Nephron progenitor cell (in vitro differentiated cells): Measurements from ENCODE around the gene F2RL3.

Experiments
- DNase-seq: peaks from one replicate; pipeline ENCODE4 v3.0.0; 2021
- H3K27ac Mint-ChIP-seq: 2 replicates; pipeline ENCODE4 v1.8.0; 2021; ENCODE audit warnings: mild to moderate bottlenecking, moderate library complexity, mixed read lengths
- H3K27me3 Mint-ChIP-seq: 2 replicates; pipeline ENCODE4 v1.8.0; 2021; ENCODE audit warnings: mild to moderate bottlenecking, low read depth, mixed read lengths; ENCODE audit not compliant: poor library complexity
- H3K36me3 Mint-ChIP-seq: 2 replicates; pipeline ENCODE4 v1.8.0; 2021; ENCODE audit warnings: low read depth, mixed read lengths
- H3K4me1 Mint-ChIP-seq: 2 replicates; pipeline ENCODE4 v1.8.0; 2021; ENCODE audit warnings: mixed read lengths
- H3K4me3 Mint-ChIP-seq: 2 replicates; pipeline ENCODE4 v1.8.0; 2021; ENCODE audit warnings: mild to moderate bottlenecking, moderate library complexity, mixed read lengths
- H3K9me3 Mint-ChIP-seq: 2 replicates; pipeline ENCODE4 v1.8.0; 2021; ENCODE audit warnings: mild to moderate bottlenecking, moderate library complexity, mixed read lengths
- TF ChIP-seq, protein P1 (sequence below): fragments of 200-600 bp; sonication (generic); IDR thresholded peaks from 2 replicates; pipeline ENCODE4 v1.5.0; 2021; ENCODE audit warnings: antibody characterized with exemption

Gene F2RL3

DNA sequence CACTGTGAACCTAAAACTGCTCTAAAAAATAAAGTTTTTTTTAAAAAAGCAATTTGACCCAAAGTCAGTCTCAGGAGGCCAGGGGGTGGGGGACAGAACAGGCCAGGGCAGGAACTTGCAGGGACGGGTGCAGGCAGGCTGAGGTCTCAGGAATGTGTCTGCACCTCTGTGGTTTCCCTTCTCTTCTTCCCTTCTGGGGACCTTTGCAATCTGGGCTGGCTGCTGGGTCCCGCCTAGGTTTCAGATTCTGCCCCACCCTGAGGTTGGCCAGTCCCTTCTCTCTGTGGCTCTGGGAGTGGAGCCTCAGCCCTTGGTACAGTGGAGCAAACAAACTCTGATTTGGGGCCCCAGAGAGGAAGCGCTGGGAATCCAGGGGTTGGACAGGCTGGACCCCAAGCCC lies 5.3 kb upstream of the F2RL3 start:
- TF ChIP-seq, protein P1, sequence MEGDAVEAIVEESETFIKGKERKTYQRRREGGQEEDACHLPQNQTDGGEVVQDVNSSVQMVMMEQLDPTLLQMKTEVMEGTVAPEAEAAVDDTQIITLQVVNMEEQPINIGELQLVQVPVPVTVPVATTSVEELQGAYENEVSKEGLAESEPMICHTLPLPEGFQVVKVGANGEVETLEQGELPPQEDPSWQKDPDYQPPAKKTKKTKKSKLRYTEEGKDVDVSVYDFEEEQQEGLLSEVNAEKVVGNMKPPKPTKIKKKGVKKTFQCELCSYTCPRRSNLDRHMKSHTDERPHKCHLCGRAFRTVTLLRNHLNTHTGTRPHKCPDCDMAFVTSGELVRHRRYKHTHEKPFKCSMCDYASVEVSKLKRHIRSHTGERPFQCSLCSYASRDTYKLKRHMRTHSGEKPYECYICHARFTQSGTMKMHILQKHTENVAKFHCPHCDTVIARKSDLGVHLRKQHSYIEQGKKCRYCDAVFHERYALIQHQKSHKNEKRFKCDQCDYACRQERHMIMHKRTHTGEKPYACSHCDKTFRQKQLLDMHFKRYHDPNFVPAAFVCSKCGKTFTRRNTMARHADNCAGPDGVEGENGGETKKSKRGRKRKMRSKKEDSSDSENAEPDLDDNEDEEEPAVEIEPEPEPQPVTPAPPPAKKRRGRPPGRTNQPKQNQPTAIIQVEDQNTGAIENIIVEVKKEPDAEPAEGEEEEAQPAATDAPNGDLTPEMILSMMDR: no peak
- Mint-ChIP-seq H3K4me1 (peaks cover 8% of the 10 kb centered on the region), H3K27me3 (peaks cover 3% of the 10 kb centered on the region), H3K4me3 (no peak overlapping the region), H3K9me3 (peaks cover 25% of the 10 kb centered on the region), H3K27ac (no peak overlapping the region), H3K36me3 (peaks cover 39% of the 10 kb centered on the region)
- no peak for DNase-seq

DNA sequence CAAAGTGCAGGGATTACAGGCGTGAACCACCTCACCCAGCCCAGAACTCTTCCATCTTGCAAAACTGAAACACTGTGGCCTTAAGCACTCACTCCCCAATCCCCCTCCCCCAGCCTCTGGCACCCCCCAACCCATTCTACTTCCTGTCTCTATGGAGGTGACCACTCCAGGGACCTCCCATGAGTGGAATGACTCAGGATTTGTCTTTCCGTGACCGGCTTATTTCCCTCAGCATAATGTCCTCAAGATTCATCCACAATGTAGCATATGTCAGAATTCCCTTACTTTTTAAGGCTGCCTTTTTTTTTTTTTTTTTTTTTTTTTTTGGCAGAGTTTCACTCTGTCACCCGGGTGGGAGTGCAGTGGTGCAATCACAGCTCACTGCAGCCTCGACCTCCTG lies 3.6 kb upstream of the F2RL3 start:
- peaks cover 25% of the 10 kb centered on the region for H3K9me3 Mint-ChIP-seq
- TF ChIP-seq, protein P1: no peak
- peaks cover 17% of the 10 kb centered on the region for H3K4me1 Mint-ChIP-seq
- peaks cover 29% of the 10 kb centered on the region for H3K36me3 Mint-ChIP-seq
- H3K27me3 Mint-ChIP-seq: peaks cover 3% of the 10 kb centered on the region
- no peak overlapping the region for H3K4me3 Mint-ChIP-seq
- no peak overlapping the region for H3K27ac Mint-ChIP-seq
- DNase-seq: no peak

DNA sequence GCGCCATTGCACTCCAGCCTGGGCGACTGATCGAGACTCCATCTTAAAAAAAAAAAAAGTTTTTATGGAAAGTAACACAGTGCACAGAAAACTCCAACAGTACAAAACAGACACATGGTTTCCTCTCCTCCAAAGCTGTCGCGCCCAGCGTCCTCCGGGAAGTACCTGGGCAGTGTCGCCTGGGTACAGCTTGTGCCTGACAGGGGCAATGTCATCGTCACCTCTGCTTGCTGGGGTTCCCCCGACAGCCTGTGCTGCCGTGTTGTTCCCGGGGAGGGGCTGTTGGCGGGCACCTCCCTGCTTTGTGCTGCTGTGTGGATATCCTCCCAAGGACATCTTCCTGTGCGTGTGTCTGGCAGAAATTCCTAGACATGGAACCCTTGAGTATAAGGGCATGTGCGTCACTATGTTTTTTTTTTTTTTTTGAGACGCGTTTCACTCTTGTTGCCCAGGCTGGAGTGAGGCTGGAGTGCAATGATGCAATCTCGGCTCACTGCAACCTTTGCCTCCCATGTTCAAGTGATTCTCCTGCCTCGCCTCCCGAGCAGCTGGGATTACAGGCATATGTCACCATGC lies 2.4 kb upstream of the F2RL3 start:
- TF ChIP-seq, protein P1: no peak
- Mint-ChIP-seq H3K9me3 (peaks cover 20% of the 10 kb centered on the region), H3K27ac (no peak overlapping the region), H3K4me3 (no peak overlapping the region), H3K4me1 (peaks cover 21% of the 10 kb centered on the region), H3K27me3 (peaks cover 5% of the 10 kb centered on the region), H3K36me3 (peaks cover 17% of the 10 kb centered on the region)
- DNase-seq: no peak

DNA sequence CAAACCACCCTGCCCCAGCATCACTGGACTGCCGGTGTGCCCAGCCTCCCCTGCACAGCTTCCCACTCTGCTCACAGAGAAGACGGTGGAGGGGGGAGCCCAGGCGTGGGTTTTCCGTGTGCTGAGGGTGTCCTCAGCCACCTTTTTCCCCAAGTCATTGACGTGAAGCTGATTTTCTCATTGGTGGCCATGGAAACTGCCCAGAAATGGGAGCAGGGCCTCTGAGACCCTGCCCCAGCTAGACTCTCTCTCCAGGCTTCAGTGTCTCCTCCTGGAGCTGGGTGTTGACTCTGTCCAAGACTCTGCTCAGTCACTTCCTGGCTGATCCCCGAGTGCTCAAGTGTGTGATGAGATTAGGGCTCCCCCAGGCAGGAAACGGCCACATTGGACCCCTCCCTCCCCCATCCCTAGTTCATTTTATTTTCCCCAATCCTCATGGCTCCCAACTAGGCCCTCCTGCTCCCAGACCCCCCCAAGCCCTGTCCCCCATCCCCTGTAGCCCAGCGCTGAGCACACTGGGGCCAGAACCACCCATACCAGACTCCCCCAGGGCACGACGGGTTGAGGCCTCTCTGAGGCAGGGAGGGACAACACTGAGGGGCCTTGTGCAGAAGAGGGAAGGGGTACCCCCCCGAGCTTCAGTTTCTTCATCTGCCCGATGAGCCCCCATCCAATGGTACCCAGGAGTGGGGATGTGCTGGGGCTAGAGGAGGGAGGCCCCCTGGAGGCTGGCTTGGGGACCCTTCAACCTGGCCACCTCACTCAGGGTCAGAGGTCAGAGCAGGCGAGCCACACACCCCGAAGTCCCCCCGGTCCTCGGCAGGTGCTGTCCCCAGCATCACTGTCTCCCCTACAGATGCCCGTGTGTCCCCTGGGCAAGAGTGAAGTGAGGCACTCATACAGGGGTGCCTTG lies 1.2 kb upstream of the F2RL3 start:
- H3K4me1 Mint-ChIP-seq: peaks cover 21% of the 10 kb centered on the region
- peaks cover 6% of the 10 kb centered on the region for H3K36me3 Mint-ChIP-seq
- H3K4me3 Mint-ChIP-seq: no peak overlapping the region
- H3K9me3 Mint-ChIP-seq: peaks cover 8% of the 10 kb centered on the region
- peaks cover 9% of the 10 kb centered on the region for H3K27me3 Mint-ChIP-seq
- no peak overlapping the region for H3K27ac Mint-ChIP-seq
- TF ChIP-seq, protein P1: no peak
- no peak for DNase-seq

DNA sequence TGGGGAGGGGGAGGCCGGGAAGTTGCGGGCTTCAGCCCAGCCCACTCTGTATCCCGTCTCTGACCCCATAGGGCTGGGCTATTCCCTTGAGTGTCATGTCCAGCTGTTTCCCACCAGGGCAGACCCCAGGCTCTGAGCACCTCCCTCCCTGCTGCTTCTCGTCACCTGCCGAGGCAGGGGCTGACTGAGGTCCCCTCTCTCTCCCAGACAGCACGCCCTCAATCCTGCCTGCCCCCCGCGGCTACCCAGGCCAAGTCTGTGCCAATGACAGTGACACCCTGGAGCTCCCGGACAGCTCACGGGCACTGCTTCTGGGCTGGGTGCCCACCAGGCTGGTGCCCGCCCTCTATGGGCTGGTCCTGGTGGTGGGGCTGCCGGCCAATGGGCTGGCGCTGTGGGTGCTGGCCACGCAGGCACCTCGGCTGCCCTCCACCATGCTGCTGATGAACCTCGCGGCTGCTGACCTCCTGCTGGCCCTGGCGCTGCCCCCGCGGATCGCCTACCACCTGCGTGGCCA lies 625 bp downstream of the F2RL3 start:
- no peak for DNase-seq
- peaks cover 21% of the 10 kb centered on the region for H3K4me1 Mint-ChIP-seq
- TF ChIP-seq, protein P1: no peak
- H3K4me3 Mint-ChIP-seq: no peak overlapping the region
- H3K27me3 Mint-ChIP-seq: peaks cover 9% of the 10 kb centered on the region
- H3K27ac Mint-ChIP-seq: no peak overlapping the region
- H3K9me3 Mint-ChIP-seq: no peaks in the 10 kb centered on the region
- no peaks in the 10 kb centered on the region for H3K36me3 Mint-ChIP-seq
